GM19043 (cell line): ENCODE measurements around the gene CAMK1.

Source experiments
- ATAC-seq: cut with Tn5 transposase; IDR thresholded peaks from one replicate; pipeline ENCODE4 v1.9.1; 2021; ENCODE audit warnings: low read depth; ENCODE audit not compliant: unreplicated experiment

Gene CAMK1

GRCh38 chr3:9744162-9744561, 25.6 kb downstream of the CAMK1 start:
- no peak for ATAC-seq

- no peak for ATAC-seq
These were observed 26.2 kb downstream of the CAMK1 start for GRCh38 chr3:9743548-9743947.

- no peak for ATAC-seq
These were observed 27.2 kb downstream of the CAMK1 start for GRCh38 chr3:9742560-9742959.

- ATAC-seq = no peak
These were observed 30.6 kb downstream of the CAMK1 start for GRCh38 chr3:9739181-9739580.

- ATAC-seq = no peak
These were observed 32.9 kb downstream of the CAMK1 start for GRCh38 chr3:9736831-9737230.

- no peak for ATAC-seq
These were observed 37.0 kb downstream of the CAMK1 start for GRCh38 chr3:9732740-9733115.

- no peak for ATAC-seq
These were observed 37.5 kb downstream of the CAMK1 start for GRCh38 chr3:9732080-9732739.

GRCh38 chr3:9731206-9732079, 38.3 kb downstream of the CAMK1 start, which contains the start of gene BRPF1:
Gene BRPF1, plus strand, starts transcription at chr3:9731735. Its CDS starts 2,406 bp downstream, at chr3:9734141.
- peak; percentile 95 for ATAC-seq

- peak; percentile 34 for ATAC-seq
These were observed 39.0 kb downstream of the CAMK1 start for GRCh38 chr3:9730657-9731205.

- ATAC-seq = no peak
These were observed 40.3 kb downstream of the CAMK1 start for GRCh38 chr3:9729419-9729818.

- no peak for ATAC-seq
These were observed 42.0 kb downstream of the CAMK1 start for GRCh38 chr3:9727743-9728142.

- no peak for ATAC-seq
These were observed 42.6 kb downstream of the CAMK1 start for GRCh38 chr3:9727041-9727595.

- no peak for ATAC-seq
These were observed 43.8 kb downstream of the CAMK1 start for GRCh38 chr3:9725775-9726515.

- no peak for ATAC-seq
These were observed 48.1 kb downstream of the CAMK1 start for GRCh38 chr3:9721700-9722060.

- no peak for ATAC-seq
These were observed 48.6 kb downstream of the CAMK1 start for GRCh38 chr3:9721015-9721699.

- ATAC-seq = no peak
These were observed 51.6 kb downstream of the CAMK1 start for GRCh38 chr3:9718118-9718517.

- ATAC-seq = no peak
These were observed 52.2 kb downstream of the CAMK1 start for GRCh38 chr3:9717563-9717962.

GRCh38 chr3:9716801-9717555, 52.8 kb downstream of the CAMK1 start:
- ATAC-seq = no peak

- ATAC-seq = no peak
These were observed 53.8 kb downstream of the CAMK1 start for GRCh38 chr3:9715764-9716437.
